Activated B cell treated with CpG ODN at 0.5 μM for 24 hours (primary cell): ENCODE results near the gene LCA5L. TPM values are rescaled to one million over a fixed set of nuclear protein-coding genes. Genes with fewer than 3 reads are reported as not detected.

ENCODE experiments used
- ATAC-seq: fragments of 200-7000 bp; cut with Tn5 transposase; one replicate; pipeline ENCODE4 v1.10.0; 2021; ENCODE audit warnings: low read depth, mild to moderate bottlenecking, moderate library complexity
- CTCF ChIA-PET: fragments of 350-600 bp; sonication (Branson Sonifier 250); formaldehyde crosslinking; loops from one replicate; lab custom pipeline; 2021; ENCODE audit warnings: antibody characterized with exemption; lab: Charles Lee
- POLR2A ChIA-PET: fragments of 350-600 bp; sonication (Branson Sonifier 250); formaldehyde crosslinking; loops from one replicate; lab custom pipeline; 2021; ENCODE audit warnings: antibody characterized with exemption; lab: Charles Lee
- DNase-seq: peaks from one replicate; pipeline ENCODE4 v3.0.0; 2022
- H3K27ac Mint-ChIP-seq: one replicate; pipeline ENCODE4 v1.8.0; 2020; ENCODE audit warnings: mixed read lengths
- H3K27me3 Mint-ChIP-seq: one replicate; pipeline ENCODE4 v1.8.0; 2021; ENCODE audit warnings: mixed read lengths
- H3K36me3 Mint-ChIP-seq: one replicate; pipeline ENCODE4 v1.8.0; 2021; ENCODE audit warnings: low read depth, mixed read lengths
- H3K4me1 Mint-ChIP-seq: one replicate; pipeline ENCODE4 v1.8.0; 2021; ENCODE audit warnings: mixed read lengths
- H3K4me3 Mint-ChIP-seq: one replicate; pipeline ENCODE4 v1.8.0; 2020; ENCODE audit warnings: mild to moderate bottlenecking, mixed read lengths
- H3K9me3 Mint-ChIP-seq: one replicate; pipeline ENCODE4 v1.8.0; 2020; ENCODE audit warnings: mixed read lengths
- CTCF ChIP-seq: fragments of 200-600 bp; IDR thresholded peaks from one replicate; pipeline ENCODE4 v1.8.0; 2022; ENCODE audit warnings: antibody characterized with exemption, mild to moderate bottlenecking
- intact Hi-C: fragments of 100-400 bp; cut with micrococcal nuclease; formaldehyde crosslinking; loops from one replicate; pipeline ENCODE4 v1.15.1; 2024
- total RNA-seq: library from RNA; stranded (reverse); gene quantifications from 2 replicates; pipeline ENCODE4 v1.2.3, GENCODE V29; 2022

Gene LCA5L
- total RNA-seq, 1 donor from 2014 or later = 0.33 TPM

GRCh38 chr21:39362733-39363132 is 82.8 kb downstream of the LCA5L start:
- Mint-ChIP-seq H3K9me3 (no peaks in the 10 kb centered on the region), H3K27ac (no peak overlapping the region), H3K36me3 (no peaks in the 10 kb centered on the region), H3K4me1 (no peaks in the 10 kb centered on the region), H3K27me3 (peaks cover 19% of the 10 kb centered on the region), H3K4me3 (no peak overlapping the region)
- no peak for TF ChIP-seq CTCF
- ChIA-PET CTCF (no interaction called here), POLR2A (no interaction called here)
- no peak for ATAC-seq
- DNase-seq = no peak
- intact Hi-C loops = no loop called here

- H3K9me3 Mint-ChIP-seq = no peaks in the 10 kb centered on the region
- no peak for TF ChIP-seq CTCF
- ATAC-seq = no peak
- no peaks in the 10 kb centered on the region for H3K36me3 Mint-ChIP-seq
- POLR2A ChIA-PET = no interaction called here
- H3K4me1 Mint-ChIP-seq = no peaks in the 10 kb centered on the region
- CTCF ChIA-PET = no interaction called here
- intact Hi-C loops = no loop called here
- H3K27me3 Mint-ChIP-seq = peaks cover 20% of the 10 kb centered on the region
- no peak overlapping the region for H3K27ac Mint-ChIP-seq
- H3K4me3 Mint-ChIP-seq = no peak overlapping the region
- DNase-seq = no peak
Observed at GRCh38 chr21:39359382-39359781, 86.2 kb downstream of the LCA5L start.

Other genes with a start within 250 kb of the LCA5L start
- gene BRWD1, start 132.1 kb downstream of the LCA5L start, total RNA-seq = 36.9 and 40.3 TPM in 2 replicates
- 344 and 443 TPM in 2 replicates for gene HMGN1, start 96.7 kb downstream of the LCA5L start, total RNA-seq
- gene SH3BGR, start 6.2 kb upstream of the LCA5L start, total RNA-seq = 0.33 and 1.2 TPM in 2 replicates
- not detected in 2 replicates for gene B3GALT5, start 167.2 kb upstream of the LCA5L start, total RNA-seq